Fibroblast of lung (primary cell): ENCODE data around the gene CCDC110. TPM values are rescaled to one million over a fixed set of nuclear protein-coding genes. Genes with fewer than 3 reads are reported as not detected.
A peak's percentile ranks its signal among the peaks of the same experiment; 100 is the strongest.

Experiments
- DNase-seq, 2 donors: peaks; one replicate each; pipeline versions ENCODE4 v3.0.0 to v3.0.0-alpha.2; 2010; ENCODE audit warnings: low read depth in 2 of 2
- H2AFZ ChIP-seq: 2 replicates; pipeline ENCODE4 v1.5.1; 2012; ENCODE audit warnings: low read length, control low read depth, inconsistent platforms
- H3K27ac ChIP-seq: 2 replicates; pipeline ENCODE4 v1.5.1; 2011; ENCODE audit warnings: low read length, control low read depth; ENCODE audit not compliant: insufficient read depth
- H3K27me3 ChIP-seq: 2 replicates; pipeline ENCODE4 v1.5.1; 2011; ENCODE audit warnings: mild to moderate bottlenecking, low read length; ENCODE audit not compliant: control insufficient read depth, insufficient read depth
- H3K36me3 ChIP-seq: 2 replicates; pipeline ENCODE4 v1.5.1; 2011; ENCODE audit warnings: low read length; ENCODE audit not compliant: control insufficient read depth, insufficient read depth
- H3K4me1 ChIP-seq: 2 replicates; pipeline ENCODE4 v1.5.1; 2011; ENCODE audit warnings: low read length; ENCODE audit not compliant: control insufficient read depth, insufficient read depth; ENCODE audit errors: extremely low read depth
- H3K4me2 ChIP-seq: 2 replicates; pipeline ENCODE4 v1.5.1; 2011; ENCODE audit warnings: low read length, control low read depth; ENCODE audit not compliant: insufficient read depth; ENCODE audit errors: extremely low read depth
- H3K4me3 ChIP-seq, 4 experiments: fragments of 200-600 bp in 1 of 4; sonication (generic) in 1 of 4; replicated peaks in 1 of 4; 2 replicates each; pipeline ENCODE4 v1.5.1; 2011 to 2016; ENCODE audit warnings: low read length in 4 of 4, low read depth in 3 of 4, mild to moderate bottlenecking in 3 of 4, control low read depth in 2 of 4, inconsistent platforms in 1 of 4, mixed read lengths in 1 of 4; ENCODE audit not compliant: insufficient read depth in 1 of 4; ENCODE audit errors: control extremely low read depth in 1 of 4
- H3K79me2 ChIP-seq: 2 replicates; pipeline ENCODE4 v1.5.1; 2012; ENCODE audit warnings: mild to moderate bottlenecking, low read length, inconsistent platforms; ENCODE audit not compliant: control insufficient read depth, insufficient read depth
- H3K9ac ChIP-seq: 2 replicates; pipeline ENCODE4 v1.5.1; 2011; ENCODE audit warnings: mild to moderate bottlenecking, low read length, control low read depth; ENCODE audit not compliant: insufficient read depth
- H3K9me3 ChIP-seq: 2 replicates; pipeline ENCODE4 v1.5.1; 2012; ENCODE audit warnings: low read depth, low read length; ENCODE audit not compliant: control insufficient read depth, insufficient read depth
- H4K20me1 ChIP-seq: 2 replicates; pipeline ENCODE4 v1.5.1; 2011; ENCODE audit warnings: low read length; ENCODE audit not compliant: control insufficient read depth, insufficient read depth; ENCODE audit errors: extremely low read depth
- CTCF ChIP-seq, 2 donors: IDR thresholded peaks in 1 of 2; conservative IDR thresholded peaks in 1 of 2; 1 replicate in 1 of 2; 2 replicates in 1 of 2; pipeline ENCODE4 v1.5.1; 2011 to 2012; ENCODE audit warnings: low read length in 2 of 2, control low read depth in 1 of 2, inconsistent platforms in 1 of 2, low read depth in 1 of 2, mild to moderate bottlenecking in 1 of 2
- EZH2 ChIP-seq: IDR thresholded peaks from 2 replicates; pipeline ENCODE4 v1.5.1; 2012; ENCODE audit warnings: low read length, control low read depth, mild to moderate bottlenecking; ENCODE audit errors: missing control alignments
- polyA plus RNA-seq, 2 donors: library from polyadenylated mRNA; depleted of rRNA in 1 of 2; stranded (reverse) in 1 of 2; unstranded in 1 of 2; fragments of >200 nt; gene quantifications; 2 replicates each; pipeline ENCODE4 v1.2.1, GENCODE V29; 2011 to 2012; ENCODE audit warnings: missing spikeins in 1 of 2
- total RNA-seq: library from RNA; depleted of rRNA; stranded (reverse); fragments of >200 nt; gene quantifications from 2 replicates; pipeline ENCODE4 v1.2.1, GENCODE V29; 2014

The CCDC110 gene
- total and polyA plus RNA-seq, 2 donors (not counting 1 experiment from before 2014, with no cell fraction given) = 0.83 to 2.0 TPM

- TF ChIP-seq CTCF (conservative IDR thresholded peaks at IDR 0.05 in 1 of 2, IDR thresholded peaks at IDR 0.05 in 1 of 2; ENCODE audit: low read depth in 1 of 2, low read length in 2 of 2) (no peak), EZH2 (no peak)
- Histone ChIP-seq H3K9ac (no peak overlapping the region), H3K4me1 (peaks cover 3% of the 10 kb centered on the region), H3K4me3 (no peak overlapping the region), H3K4me2 (no peak overlapping the region), H3K9me3 (no peaks in the 10 kb centered on the region), H3K36me3 (no peaks in the 10 kb centered on the region), H4K20me1 (no peaks in the 10 kb centered on the region), H3K27ac (no peak overlapping the region), H3K79me2 (peaks cover 9% of the 10 kb centered on the region), H3K27me3 (no peaks in the 10 kb centered on the region), H2AFZ (no peak overlapping the region)
- DNase-seq = no peak
Measured at GRCh38 chr4:185426960-185427688, 44.4 kb downstream of the CCDC110 start.

GRCh38 chr4:185425647-185426352 is 45.7 kb downstream of the CCDC110 start, which contains the start of gene UFSP2:
Gene UFSP2, minus strand, starts transcription at chr4:185425964. Its CDS starts 96 bp downstream, at chr4:185425868.
- TF ChIP-seq CTCF (conservative IDR thresholded peaks at IDR 0.05 in 1 of 2, IDR thresholded peaks at IDR 0.05 in 1 of 2; ENCODE audit: low read depth in 1 of 2, low read length in 2 of 2) (no peak), EZH2 (no peak)
- H4K20me1 ChIP-seq = no peaks in the 10 kb centered on the region
- peak within 1 kb of the TSS; percentile 99 for H3K27ac ChIP-seq
- H3K9me3 ChIP-seq = no peaks in the 10 kb centered on the region
- peak within 1 kb of the TSS; percentile 98 for H3K4me2 ChIP-seq
- no peaks in the 10 kb centered on the region for H3K36me3 ChIP-seq
- DNase-seq = peak; percentile 86 to 92
- H3K27me3 ChIP-seq = no peaks in the 10 kb centered on the region
- peak within 1 kb of the TSS; percentile 96 for H2AFZ ChIP-seq
- peak within 1 kb of the TSS; percentile 54 to 95 (median 72) for H3K4me3 ChIP-seq
- H3K79me2 ChIP-seq = peaks cover 9% of the 10 kb centered on the region
- peak within 1 kb of the TSS; percentile 98 for H3K9ac ChIP-seq
- peaks cover 9% of the 10 kb centered on the region for H3K4me1 ChIP-seq

GRCh38 chr4:185424905-185425646 is 46.5 kb downstream of the CCDC110 start:
- H3K9ac ChIP-seq = peak overlapping the region; percentile 98
- H3K27ac ChIP-seq = peak overlapping the region; percentile 99
- H3K9me3 ChIP-seq = no peaks in the 10 kb centered on the region
- no peaks in the 10 kb centered on the region for H3K27me3 ChIP-seq
- TF ChIP-seq CTCF (conservative IDR thresholded peaks at IDR 0.05 in 1 of 2, IDR thresholded peaks at IDR 0.05 in 1 of 2; ENCODE audit: low read depth in 1 of 2, low read length in 2 of 2) = no peak
- no peak for TF ChIP-seq EZH2
- H2AFZ ChIP-seq = peak overlapping the region; percentile 96
- no peaks in the 10 kb centered on the region for H3K36me3 ChIP-seq
- H3K4me2 ChIP-seq = peak overlapping the region; percentile 98
- peaks cover 9% of the 10 kb centered on the region for H3K4me1 ChIP-seq
- no peaks in the 10 kb centered on the region for H4K20me1 ChIP-seq
- H3K4me3 ChIP-seq = peak overlapping the region; percentile 54 to 95 (median 72)
- H3K79me2 ChIP-seq = peaks cover 9% of the 10 kb centered on the region
- peak in 1 of 2 donors; percentile 2 for DNase-seq
